ENCODE data around the gene TNFRSF6B. TPM values are rescaled to one million over a fixed set of nuclear protein-coding genes. Genes with fewer than 3 reads are reported as not detected.
"Not testable (repeated sequence)": the region's sequence is repeated elsewhere in the genome, so short reads cannot be mapped to it uniquely, and the experiment has no call there.

TNFRSF6B gene
- total and polyA plus RNA-seq, 7 donors = 0.56 to 16.1 (median 1.9) TPM; not detected in 1

DNA sequence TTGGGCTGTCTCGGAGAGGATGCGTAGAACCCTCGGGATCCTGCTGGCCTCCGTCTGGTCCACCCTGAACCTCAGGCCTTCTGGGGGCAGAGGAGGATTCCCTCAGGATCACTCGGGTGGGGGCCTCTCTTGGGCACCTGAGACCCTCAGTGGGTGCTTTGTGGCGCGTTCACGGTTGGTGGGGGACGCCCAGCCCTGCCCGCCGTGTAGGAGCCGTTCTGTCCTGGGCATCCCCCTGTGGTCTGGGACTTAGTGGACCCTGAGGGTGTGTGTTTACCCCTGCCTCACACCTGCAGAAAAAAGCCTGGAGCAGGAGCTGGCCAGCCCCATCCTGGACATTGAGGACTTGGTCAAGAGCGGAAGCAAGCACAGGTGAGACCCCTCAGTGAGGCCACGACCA lies 30.7 kb upstream of the TNFRSF6B start:
- Histone ChIP-seq H3K27ac (no peak overlapping the region), H3K27me3 (ENCODE audit: insufficient read depth in 3 of 3, low read length in 2 of 3) (no peaks in the 10 kb centered on the region), H3K36me3 (ENCODE audit: insufficient read depth in 1 of 2, low read depth in 1 of 2) (peaks cover 12 to 69% of the 10 kb centered on the region in 2 donors), H3K4me3 (no peak overlapping the region), H3K9me3 (no peaks in the 10 kb centered on the region), H3K4me1 (no peaks in the 10 kb centered on the region)
- WGBS, 3 donors = 92 to 95% (median 94%) methylated on average over 14 of the region's 14 CpGs
- ATAC-seq = peak in 1 of 4 donors; percentile 29
- TF ChIP-seq, protein P1, sequence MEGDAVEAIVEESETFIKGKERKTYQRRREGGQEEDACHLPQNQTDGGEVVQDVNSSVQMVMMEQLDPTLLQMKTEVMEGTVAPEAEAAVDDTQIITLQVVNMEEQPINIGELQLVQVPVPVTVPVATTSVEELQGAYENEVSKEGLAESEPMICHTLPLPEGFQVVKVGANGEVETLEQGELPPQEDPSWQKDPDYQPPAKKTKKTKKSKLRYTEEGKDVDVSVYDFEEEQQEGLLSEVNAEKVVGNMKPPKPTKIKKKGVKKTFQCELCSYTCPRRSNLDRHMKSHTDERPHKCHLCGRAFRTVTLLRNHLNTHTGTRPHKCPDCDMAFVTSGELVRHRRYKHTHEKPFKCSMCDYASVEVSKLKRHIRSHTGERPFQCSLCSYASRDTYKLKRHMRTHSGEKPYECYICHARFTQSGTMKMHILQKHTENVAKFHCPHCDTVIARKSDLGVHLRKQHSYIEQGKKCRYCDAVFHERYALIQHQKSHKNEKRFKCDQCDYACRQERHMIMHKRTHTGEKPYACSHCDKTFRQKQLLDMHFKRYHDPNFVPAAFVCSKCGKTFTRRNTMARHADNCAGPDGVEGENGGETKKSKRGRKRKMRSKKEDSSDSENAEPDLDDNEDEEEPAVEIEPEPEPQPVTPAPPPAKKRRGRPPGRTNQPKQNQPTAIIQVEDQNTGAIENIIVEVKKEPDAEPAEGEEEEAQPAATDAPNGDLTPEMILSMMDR (IDR thresholded peaks at IDR 0.05) = no peak
- DNase-seq = no peak
- intact Hi-C loops (cut with DNase I) = no loop called here

DNA sequence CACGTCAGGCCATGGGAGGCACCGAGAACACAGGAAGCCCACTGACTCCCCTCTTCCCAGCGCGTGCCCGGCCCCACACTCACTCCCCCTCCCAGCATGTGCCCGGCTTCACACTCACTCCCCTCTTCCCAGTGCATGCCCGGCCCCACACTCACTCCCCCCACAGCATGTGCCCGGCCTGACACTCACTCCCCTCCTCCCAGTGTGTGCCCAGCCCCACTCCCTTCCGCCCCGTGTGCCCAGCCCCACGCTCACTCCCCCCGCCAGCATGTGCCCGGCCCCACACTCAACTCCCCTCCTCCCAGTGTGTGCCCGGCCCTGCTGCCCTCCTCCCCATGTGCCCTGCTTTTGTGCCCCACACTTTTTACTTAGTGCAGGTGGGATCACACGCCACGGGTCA lies 28.6 kb upstream of the TNFRSF6B start:
- ATAC-seq = no peak
- DNase-seq = no peak
- intact Hi-C loops (cut with DNase I) = no loop called here

DNA sequence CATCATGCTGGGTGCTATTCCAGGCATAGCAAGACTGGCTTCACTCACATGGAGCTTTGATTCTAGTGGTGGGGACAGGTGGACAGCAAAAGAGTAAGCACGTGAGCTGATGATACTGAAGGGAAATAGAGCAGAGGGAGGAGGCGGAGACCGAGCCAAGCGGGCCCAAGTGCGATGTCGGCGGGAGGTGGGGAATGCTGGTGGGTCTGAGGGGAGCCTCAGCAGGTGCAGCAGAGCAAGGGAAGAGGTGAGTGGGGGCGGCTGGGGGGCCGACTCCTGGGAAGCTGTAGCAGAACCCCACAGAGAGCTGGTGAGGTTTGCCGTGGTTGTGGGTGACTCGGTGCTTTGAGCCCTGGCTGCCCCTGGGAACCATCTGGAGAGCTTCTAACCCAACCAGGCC lies 28.1 kb upstream of the TNFRSF6B start:
- ATAC-seq (no peak), DNase-seq (no peak)
- Histone ChIP-seq H3K4me3 (no peak overlapping the region), H3K36me3 (ENCODE audit: insufficient read depth in 1 of 2, low read depth in 1 of 2) (peaks cover 4 to 62% of the 10 kb centered on the region in 2 donors), H3K27ac (no peak overlapping the region), H3K27me3 (ENCODE audit: insufficient read depth in 3 of 3, low read length in 2 of 3) (no peaks in the 10 kb centered on the region), H3K4me1 (no peaks in the 10 kb centered on the region), H3K9me3 (no peaks in the 10 kb centered on the region)
- TF ChIP-seq, protein P1 (IDR thresholded peaks at IDR 0.05) = no peak
- WGBS, 3 donors = 93 to 94% (median 93%) methylated on average over 11 of the region's 11 CpGs
- intact Hi-C loops (cut with DNase I) = no loop called here

More for the DNA sequence above, 28.6 kb upstream of the TNFRSF6B start:
- H3K27me3 ChIP-seq (ENCODE audit: insufficient read depth in 3 of 3, low read length in 2 of 3) = no peaks in the 10 kb centered on the region
- 90 to 92% (median 92%) methylated on average over 15 to 16 of the region's 16 CpGs for WGBS, 3 donors
- no peaks in the 10 kb centered on the region for H3K4me1 ChIP-seq
- H3K36me3 ChIP-seq (ENCODE audit: insufficient read depth in 1 of 2, low read depth in 1 of 2) = peaks cover 7 to 62% of the 10 kb centered on the region in 2 donors
- H3K27ac ChIP-seq = no peak overlapping the region
- no peak overlapping the region for H3K4me3 ChIP-seq
- no peaks in the 10 kb centered on the region for H3K9me3 ChIP-seq
- TF ChIP-seq, protein P1 (IDR thresholded peaks at IDR 0.05) = no peak

DNA sequence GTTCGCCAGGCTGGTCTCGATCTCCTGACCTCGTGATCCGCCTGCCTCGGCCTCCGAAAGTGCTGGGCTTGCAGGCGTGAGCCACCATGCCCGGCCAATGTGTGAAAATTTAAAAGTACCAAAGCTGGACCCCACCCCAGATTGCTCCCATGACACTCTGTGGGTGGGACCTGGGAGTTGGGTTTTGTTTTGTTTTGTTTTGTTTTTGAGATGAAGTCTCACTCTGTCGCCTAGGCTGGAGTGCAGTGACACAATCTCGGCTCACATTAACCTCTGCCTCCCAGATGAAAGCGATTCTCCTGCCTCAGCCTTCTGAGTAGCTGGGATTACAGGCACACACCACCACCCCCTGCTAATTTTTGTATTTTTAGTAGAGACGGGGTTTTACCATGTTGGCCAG lies 24.8 kb upstream of the TNFRSF6B start:
- 94 to 95% (median 94%) methylated on average over 12 of the region's 12 CpGs for WGBS, 3 donors
- H3K4me1 ChIP-seq; H3K9me3 ChIP-seq; intact Hi-C loops (cut with DNase I); H3K4me3 ChIP-seq; H3K27me3 ChIP-seq (ENCODE audit: insufficient read depth in 3 of 3, low read length in 2 of 3); H3K27ac ChIP-seq; ATAC-seq; DNase-seq: not testable (repeated sequence)
- peaks cover 6 to 66% of the 10 kb centered on the region in 2 donors for H3K36me3 ChIP-seq (ENCODE audit: insufficient read depth in 1 of 2, low read depth in 1 of 2)

DNA sequence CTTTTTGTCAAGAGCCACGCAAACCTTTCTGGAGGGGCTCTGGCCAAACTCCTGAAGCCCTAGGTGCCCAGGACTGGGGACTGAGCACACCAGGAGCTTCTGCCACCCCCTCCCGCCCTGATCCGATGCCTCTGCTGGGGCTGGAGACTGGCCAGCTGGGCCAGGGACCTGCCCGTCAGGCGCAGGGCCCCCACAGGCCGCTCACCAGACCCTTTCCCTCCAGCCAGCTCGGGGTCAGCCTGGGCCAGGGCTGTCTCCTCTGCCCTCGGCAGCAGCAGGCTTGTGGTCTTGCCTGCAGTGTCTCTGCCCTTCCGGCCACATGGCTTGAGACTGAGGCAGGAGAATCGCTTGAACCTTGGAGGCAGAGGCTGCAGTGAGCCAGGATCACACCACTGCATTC lies 23.8 kb upstream of the TNFRSF6B start:
- DNase-seq (no peak), ATAC-seq (no peak)
- TF ChIP-seq, protein P1 (IDR thresholded peaks at IDR 0.05) = no peak
- Histone ChIP-seq H3K27ac (no peak overlapping the region), H3K36me3 (ENCODE audit: insufficient read depth in 1 of 2, low read depth in 1 of 2) (peaks cover 3 to 65% of the 10 kb centered on the region in 2 donors), H3K4me1 (no peaks in the 10 kb centered on the region), H3K9me3 (no peaks in the 10 kb centered on the region), H3K27me3 (ENCODE audit: insufficient read depth in 3 of 3, low read length in 2 of 3) (no peaks in the 10 kb centered on the region), H3K4me3 (no peak overlapping the region)
- intact Hi-C loops (cut with DNase I) = no loop called here
- 87 to 95% (median 91%) methylated on average over 9 to 10 of the region's 10 CpGs for WGBS, 3 donors

Data from psoas muscle (tissue), 8 donors.